Naive thymus-derived CD8-positive, alpha-beta T cell (primary cell): ENCODE results near the gene AUTS2. TPM values are rescaled to one million over a fixed set of nuclear protein-coding genes. Genes with fewer than 3 reads are reported as not detected.

Source experiments
- ATAC-seq, 2 donors: fragments of 150-1000 bp; cut with Tn5 transposase in 1 of 2; sonication (Bioruptor Pico), chemical (Tn5 transposase) in 1 of 2; 1 replicate in 1 of 2; 2 replicates in 1 of 2; pipeline ENCODE4 v1.10.0; 2021; ENCODE audit warnings: mild to moderate bottlenecking in 2 of 2, moderate library complexity in 2 of 2
- POLR2A ChIA-PET: fragments of 350-600 bp; sonication (Branson Sonifier 250); formaldehyde crosslinking; loops from one replicate; lab custom pipeline; 2021; ENCODE audit warnings: antibody characterized with exemption; lab: Charles Lee
- DNase-seq, 10 donors: peaks; one replicate each; pipeline versions ENCODE4 v3.0.0 to v3.0.0-alpha.2; 2020 to 2022
- H3K27ac Mint-ChIP-seq, 10 donors: one replicate each; pipeline ENCODE4 v1.8.0; 2020 to 2022; ENCODE audit warnings: mild to moderate bottlenecking in 10 of 10, mixed read lengths in 10 of 10, moderate library complexity in 4 of 10, inconsistent platforms in 1 of 10
- H3K27me3 Mint-ChIP-seq, 5 donors: one replicate each; pipeline ENCODE4 v1.8.0; 2021 to 2022; ENCODE audit warnings: mixed read lengths in 5 of 5
- H3K36me3 Mint-ChIP-seq, 3 donors: one replicate each; pipeline ENCODE4 v1.8.0; 2020 to 2022; ENCODE audit warnings: mixed read lengths in 3 of 3, mild to moderate bottlenecking in 2 of 3, inconsistent platforms in 1 of 3
- H3K4me1 Mint-ChIP-seq, 4 donors: one replicate each; pipeline ENCODE4 v1.8.0; 2021 to 2022; ENCODE audit warnings: mixed read lengths in 4 of 4
- H3K4me3 Mint-ChIP-seq, 10 donors: one replicate each; pipeline ENCODE4 v1.8.0; 2020 to 2022; ENCODE audit warnings: mild to moderate bottlenecking in 10 of 10, mixed read lengths in 10 of 10, moderate library complexity in 6 of 10, inconsistent platforms in 1 of 10
- H3K9me3 Mint-ChIP-seq, 9 donors: one replicate each; pipeline ENCODE4 v1.8.0; 2020 to 2022; ENCODE audit warnings: mixed read lengths in 9 of 9, mild to moderate bottlenecking in 3 of 9, inconsistent platforms in 1 of 9, moderate library complexity in 1 of 9
- polyA plus RNA-seq, 3 donors: library from polyadenylated mRNA; unstranded; fragments of 300-500 nt; fragmentation: Illumina TruSeq; gene quantifications; one replicate each; pipeline ENCODE4 v1.2.3, GENCODE V29; 2021
- total RNA-seq, 8 experiments: library from RNA in 2 of 8; stranded (reverse) in 2 of 8; gene quantifications; one replicate each; pipeline ENCODE4 v1.2.3 and lab custom pipeline; 2021 to 2026

The AUTS2 gene
- total and polyA plus RNA-seq, 5 experiments from 2014 or later: 0.36 to 4.6 (median 3.0) TPM

- no peaks in the 10 kb centered on the region for H3K36me3 Mint-ChIP-seq
- H3K9me3 Mint-ChIP-seq: no peaks in the 10 kb centered on the region
- DNase-seq: no peak
- no peaks in the 10 kb centered on the region for H3K4me1 Mint-ChIP-seq
- H3K27me3 Mint-ChIP-seq: peaks cover 0 to 2% (median 0%) of the 10 kb centered on the region in 5 donors
- no peak for ATAC-seq
- no peak overlapping the region for H3K27ac Mint-ChIP-seq
- no peak overlapping the region for H3K4me3 Mint-ChIP-seq
- POLR2A ChIA-PET: interaction anchor here (0.7 kb wide), 1 partner anchor 45 kb away, joined by 6 read pairs; no protein-coding TSS in a partner anchor
These were observed 506.0 kb downstream of the AUTS2 start for GRCh38 chr7:70104243-70104642.

- no peak for ATAC-seq
- POLR2A ChIA-PET: no interaction called here
- Mint-ChIP-seq H3K4me3 (no peak overlapping the region), H3K27ac (no peak overlapping the region), H3K27me3 (no peaks in the 10 kb centered on the region), H3K9me3 (no peaks in the 10 kb centered on the region), H3K36me3 (no peaks in the 10 kb centered on the region), H3K4me1 (no peaks in the 10 kb centered on the region)
- DNase-seq: no peak
These were observed 514.8 kb downstream of the AUTS2 start for GRCh38 chr7:70113078-70113477.

- Mint-ChIP-seq H3K27ac (no peak overlapping the region), H3K4me1 (no peaks in the 10 kb centered on the region), H3K27me3 (no peaks in the 10 kb centered on the region), H3K9me3 (no peaks in the 10 kb centered on the region), H3K4me3 (no peak overlapping the region), H3K36me3 (no peaks in the 10 kb centered on the region)
- POLR2A ChIA-PET: no interaction called here
- no peak for DNase-seq
- ATAC-seq: no peak
These were observed 515.3 kb downstream of the AUTS2 start for GRCh38 chr7:70113536-70113935.

GRCh38 chr7:70114806-70115205, 516.5 kb downstream of the AUTS2 start:
- H3K9me3 Mint-ChIP-seq: no peaks in the 10 kb centered on the region
- DNase-seq: no peak
- no peaks in the 10 kb centered on the region for H3K4me1 Mint-ChIP-seq
- peaks cover 0 to 1% (median 0%) of the 10 kb centered on the region in 5 donors for H3K27me3 Mint-ChIP-seq
- POLR2A ChIA-PET: no interaction called here
- no peaks in the 10 kb centered on the region for H3K36me3 Mint-ChIP-seq
- no peak for ATAC-seq
- H3K27ac Mint-ChIP-seq: no peak overlapping the region
- no peak overlapping the region for H3K4me3 Mint-ChIP-seq

- H3K36me3 Mint-ChIP-seq: peaks cover 0 to 3% (median 2%) of the 10 kb centered on the region in 3 donors
- peaks cover 0 to 10% (median 7%) of the 10 kb centered on the region in 9 donors for H3K9me3 Mint-ChIP-seq
- H3K4me3 Mint-ChIP-seq: no peak overlapping the region
- POLR2A ChIA-PET: no interaction called here
- ATAC-seq (no peak), DNase-seq (no peak)
- H3K27me3 Mint-ChIP-seq: peaks cover 0 to 1% (median 0%) of the 10 kb centered on the region in 5 donors
- H3K4me1 Mint-ChIP-seq: no peaks in the 10 kb centered on the region
- H3K27ac Mint-ChIP-seq: no peak overlapping the region
These were observed 518.0 kb downstream of the AUTS2 start for GRCh38 chr7:70116244-70116643.

GRCh38 chr7:70116867-70117266, 518.6 kb downstream of the AUTS2 start:
- Mint-ChIP-seq H3K27me3 (peaks cover 0 to 1% (median 0%) of the 10 kb centered on the region in 5 donors), H3K4me3 (no peak overlapping the region), H3K27ac (no peak overlapping the region), H3K9me3 (peaks cover 0 to 16% (median 10%) of the 10 kb centered on the region in 9 donors), H3K4me1 (no peaks in the 10 kb centered on the region), H3K36me3 (peaks cover 0 to 8% (median 3%) of the 10 kb centered on the region in 3 donors)
- POLR2A ChIA-PET: no interaction called here
- no peak for DNase-seq
- no peak for ATAC-seq

- Mint-ChIP-seq H3K4me3 (no peak overlapping the region), H3K4me1 (no peaks in the 10 kb centered on the region), H3K9me3 (peaks cover 10 to 52% (median 34%) of the 10 kb centered on the region in 9 donors), H3K27me3 (peaks cover 0 to 1% (median 0%) of the 10 kb centered on the region in 5 donors), H3K27ac (no peak overlapping the region), H3K36me3 (peaks cover 0 to 32% (median 7%) of the 10 kb centered on the region in 3 donors)
- POLR2A ChIA-PET: no interaction called here
- DNase-seq (no peak), ATAC-seq (no peak)
These were observed 522.6 kb downstream of the AUTS2 start for GRCh38 chr7:70120851-70121250.

GRCh38 chr7:70131817-70132216, 533.5 kb downstream of the AUTS2 start:
- H3K36me3 Mint-ChIP-seq: peaks cover 0 to 4% (median 0%) of the 10 kb centered on the region in 3 donors
- no peak overlapping the region for H3K27ac Mint-ChIP-seq
- peaks cover 0 to 9% (median 0%) of the 10 kb centered on the region in 5 donors for H3K27me3 Mint-ChIP-seq
- H3K4me3 Mint-ChIP-seq: no peak overlapping the region
- ATAC-seq (no peak), DNase-seq (no peak)
- POLR2A ChIA-PET: no interaction called here
- H3K4me1 Mint-ChIP-seq: no peaks in the 10 kb centered on the region
- peaks cover 0 to 5% (median 0%) of the 10 kb centered on the region in 9 donors for H3K9me3 Mint-ChIP-seq

- peaks cover 0 to 5% (median 0%) of the 10 kb centered on the region in 9 donors for H3K9me3 Mint-ChIP-seq
These were observed 534.1 kb downstream of the AUTS2 start for GRCh38 chr7:70132226-70132851.

GRCh38 chr7:70132852-70133690, 534.8 kb downstream of the AUTS2 start:
- Mint-ChIP-seq H3K4me3 (no peak overlapping the region), H3K27ac (no peak overlapping the region), H3K9me3 (peaks cover 0 to 2% (median 0%) of the 10 kb centered on the region in 9 donors), H3K27me3 (peaks cover 0 to 2% (median 0%) of the 10 kb centered on the region in 5 donors), H3K4me1 (no peaks in the 10 kb centered on the region), H3K36me3 (no peaks in the 10 kb centered on the region)
- no peak for DNase-seq
- ATAC-seq: no peak
- POLR2A ChIA-PET: no interaction called here

More at GRCh38 chr7:70132226-70132851, 534.1 kb downstream of the AUTS2 start:
- ATAC-seq (no peak), DNase-seq (no peak)
- Mint-ChIP-seq H3K4me3 (no peak overlapping the region), H3K4me1 (no peaks in the 10 kb centered on the region), H3K27ac (no peak overlapping the region), H3K36me3 (peaks cover 0 to 2% (median 0%) of the 10 kb centered on the region in 3 donors), H3K27me3 (peaks cover 0 to 5% (median 0%) of the 10 kb centered on the region in 5 donors)
- POLR2A ChIA-PET: no interaction called here

- no peak for ATAC-seq
- Mint-ChIP-seq H3K4me3 (no peak overlapping the region), H3K36me3 (no peaks in the 10 kb centered on the region), H3K27me3 (peaks cover 0 to 3% (median 0%) of the 10 kb centered on the region in 5 donors), H3K4me1 (no peaks in the 10 kb centered on the region), H3K27ac (no peak overlapping the region), H3K9me3 (no peaks in the 10 kb centered on the region)
- POLR2A ChIA-PET: no interaction called here
- no peak for DNase-seq
These were observed 535.9 kb downstream of the AUTS2 start for GRCh38 chr7:70134029-70134770.

- Mint-ChIP-seq H3K27me3 (peaks cover 0 to 3% (median 0%) of the 10 kb centered on the region in 5 donors), H3K4me3 (no peak overlapping the region), H3K4me1 (no peaks in the 10 kb centered on the region), H3K27ac (no peak overlapping the region), H3K9me3 (no peaks in the 10 kb centered on the region), H3K36me3 (no peaks in the 10 kb centered on the region)
- ATAC-seq: no peak
- DNase-seq: no peak
- POLR2A ChIA-PET: no interaction called here
These were observed 537.4 kb downstream of the AUTS2 start for GRCh38 chr7:70135656-70136055.
